GM21576 (cell line): ENCODE results near the gene STAMBP.
"Not testable (repeated sequence)": the region's sequence is repeated elsewhere in the genome, so short reads cannot be mapped to it uniquely, and the experiment has no call there.

ENCODE experiments used
- ATAC-seq: cut with Tn5 transposase; IDR thresholded peaks from one replicate; pipeline ENCODE4 v1.9.1; 2021; ENCODE audit warnings: mild to moderate bottlenecking, moderate library complexity; ENCODE audit not compliant: unreplicated experiment

STAMBP gene

GRCh38 chr2:73828818-73829570 lies at the start of gene STAMBP:
STAMBP (plus strand) TSS chr2:73828961; CDS start chr2:73830857, 1,896 bp downstream.
- peak; percentile 79 for ATAC-seq

- peak; percentile 97 for ATAC-seq
Observed at GRCh38 chr2:73779467-73780236, 49.1 kb upstream of the STAMBP start, which contains the start of gene DUSP11. DUSP11 (minus strand) TSS chr2:73780103; CDS start chr2:73779974, 129 bp downstream.

- ATAC-seq = no peak
Observed at GRCh38 chr2:73780237-73780582, 48.6 kb upstream of the STAMBP start.

- not testable (repeated sequence) for ATAC-seq
Observed at GRCh38 chr2:73783402-73783801, 45.4 kb upstream of the STAMBP start.

GRCh38 chr2:73783883-73784282 lies 44.9 kb upstream of the STAMBP start, which contains the start of gene C2orf78:
C2orf78 (plus strand) TSS chr2:73784183; CDS start chr2:73784310, 127 bp downstream.
- not testable (repeated sequence) for ATAC-seq

- no peak for ATAC-seq
Observed at GRCh38 chr2:73811878-73812277, 16.9 kb upstream of the STAMBP start.

GRCh38 chr2:73812635-73813034 lies 16.1 kb upstream of the STAMBP start:
- ATAC-seq = no peak

GRCh38 chr2:73818296-73818695 lies 10.5 kb upstream of the STAMBP start:
- ATAC-seq = no peak

GRCh38 chr2:73821227-73821626 lies 7.5 kb upstream of the STAMBP start:
- peak; percentile 69 for ATAC-seq

GRCh38 chr2:73821669-73822068 lies 7.1 kb upstream of the STAMBP start:
- no peak for ATAC-seq

- peak; percentile 58 for ATAC-seq
Observed at GRCh38 chr2:73822276-73822675, 6.5 kb upstream of the STAMBP start.

- ATAC-seq = no peak
Observed at GRCh38 chr2:73822991-73823390, 5.8 kb upstream of the STAMBP start.

- no peak for ATAC-seq
Observed at GRCh38 chr2:73823416-73823815, 5.3 kb upstream of the STAMBP start.

- no peak for ATAC-seq
Observed at GRCh38 chr2:73823916-73824523, 4.7 kb upstream of the STAMBP start.

GRCh38 chr2:73825408-73825807 lies 3.4 kb upstream of the STAMBP start:
- no peak for ATAC-seq

GRCh38 chr2:73827018-73827417 lies 1.7 kb upstream of the STAMBP start:
- no peak for ATAC-seq

- no peak for ATAC-seq
Observed at GRCh38 chr2:73827660-73828388, 937 bp upstream of the STAMBP start.

GRCh38 chr2:73828389-73828817 lies 358 bp upstream of the STAMBP start:
- ATAC-seq = no peak

- no peak for ATAC-seq
Observed at GRCh38 chr2:73830871-73831401, 2.2 kb downstream of the STAMBP start.

GRCh38 chr2:73832930-73833329 lies 4.2 kb downstream of the STAMBP start:
- ATAC-seq = no peak
